ENCODE results near the gene POC1B.

DNA sequence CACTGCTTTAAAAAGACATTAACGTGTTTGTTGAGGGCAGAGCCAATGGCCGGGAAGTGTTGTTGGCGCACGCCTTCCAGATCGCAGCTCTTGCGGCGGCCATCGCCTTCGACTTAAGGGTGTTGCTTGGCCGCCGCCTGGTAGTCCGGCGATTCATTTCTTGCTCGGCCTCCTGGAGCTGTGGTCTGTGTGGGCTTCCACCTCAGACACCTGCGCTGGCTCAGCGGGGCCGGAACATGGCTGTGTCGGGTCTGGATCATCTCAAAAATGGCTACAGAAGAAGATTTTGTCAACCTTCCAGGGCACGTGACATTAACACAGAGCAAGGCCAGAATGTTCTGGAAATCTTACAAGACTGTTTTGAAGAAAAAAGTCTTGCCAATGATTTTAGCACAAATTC lies 26.0 kb downstream of the POC1B start:
- TF ChIP-seq, protein P1, sequence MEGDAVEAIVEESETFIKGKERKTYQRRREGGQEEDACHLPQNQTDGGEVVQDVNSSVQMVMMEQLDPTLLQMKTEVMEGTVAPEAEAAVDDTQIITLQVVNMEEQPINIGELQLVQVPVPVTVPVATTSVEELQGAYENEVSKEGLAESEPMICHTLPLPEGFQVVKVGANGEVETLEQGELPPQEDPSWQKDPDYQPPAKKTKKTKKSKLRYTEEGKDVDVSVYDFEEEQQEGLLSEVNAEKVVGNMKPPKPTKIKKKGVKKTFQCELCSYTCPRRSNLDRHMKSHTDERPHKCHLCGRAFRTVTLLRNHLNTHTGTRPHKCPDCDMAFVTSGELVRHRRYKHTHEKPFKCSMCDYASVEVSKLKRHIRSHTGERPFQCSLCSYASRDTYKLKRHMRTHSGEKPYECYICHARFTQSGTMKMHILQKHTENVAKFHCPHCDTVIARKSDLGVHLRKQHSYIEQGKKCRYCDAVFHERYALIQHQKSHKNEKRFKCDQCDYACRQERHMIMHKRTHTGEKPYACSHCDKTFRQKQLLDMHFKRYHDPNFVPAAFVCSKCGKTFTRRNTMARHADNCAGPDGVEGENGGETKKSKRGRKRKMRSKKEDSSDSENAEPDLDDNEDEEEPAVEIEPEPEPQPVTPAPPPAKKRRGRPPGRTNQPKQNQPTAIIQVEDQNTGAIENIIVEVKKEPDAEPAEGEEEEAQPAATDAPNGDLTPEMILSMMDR (conservative IDR thresholded peaks at IDR 0.05) = no peak
- TF ChIP-seq ZFX (IDR thresholded peaks at IDR 0.05) = no peak
